IPS DF 6.9 (cell line): ENCODE data around the gene MAP4.

Source experiments
- DNase-seq: peaks from one replicate; pipeline ENCODE4 v3.0.0-alpha.2; 2013; ENCODE audit warnings: low read depth, low spot score
- H3K27ac ChIP-seq: one replicate; pipeline ENCODE4 v1.5.1; 2013; ENCODE audit warnings: low read length, control low read depth
- H3K27me3 ChIP-seq: 2 replicates; pipeline ENCODE4 v1.6.1; 2013; ENCODE audit warnings: mild to moderate bottlenecking, low read length; ENCODE audit not compliant: control insufficient read depth, insufficient read depth
- H3K36me3 ChIP-seq: 2 replicates; pipeline ENCODE4 v1.6.1; 2013; ENCODE audit warnings: low read length; ENCODE audit not compliant: control insufficient read depth, insufficient read depth
- H3K4me1 ChIP-seq: 2 replicates; pipeline ENCODE4 v1.6.1; 2013; ENCODE audit warnings: low read length; ENCODE audit not compliant: control insufficient read depth, insufficient read depth
- H3K4me3 ChIP-seq: 2 replicates; pipeline ENCODE4 v1.5.1; 2013; ENCODE audit warnings: mild to moderate bottlenecking, low read length
- H3K9me3 ChIP-seq: 2 replicates; pipeline ENCODE4 v1.6.1; 2013; ENCODE audit warnings: low read length, inconsistent platforms; ENCODE audit not compliant: control insufficient read depth, insufficient read depth
- WGBS: extraction: QIAGEN DNeasy Blood & Tissue Kit; methylation state at CpG from one replicate; pipeline ENCODE4 v1.1.7; 2013; ENCODE audit warnings: mixed read lengths, missing lambda C conversion rate; ENCODE audit not compliant: insufficient read length, insufficient coverage; 5-methylcytosine and 5-hydroxymethylcytosine counted together

The MAP4 gene

DNA sequence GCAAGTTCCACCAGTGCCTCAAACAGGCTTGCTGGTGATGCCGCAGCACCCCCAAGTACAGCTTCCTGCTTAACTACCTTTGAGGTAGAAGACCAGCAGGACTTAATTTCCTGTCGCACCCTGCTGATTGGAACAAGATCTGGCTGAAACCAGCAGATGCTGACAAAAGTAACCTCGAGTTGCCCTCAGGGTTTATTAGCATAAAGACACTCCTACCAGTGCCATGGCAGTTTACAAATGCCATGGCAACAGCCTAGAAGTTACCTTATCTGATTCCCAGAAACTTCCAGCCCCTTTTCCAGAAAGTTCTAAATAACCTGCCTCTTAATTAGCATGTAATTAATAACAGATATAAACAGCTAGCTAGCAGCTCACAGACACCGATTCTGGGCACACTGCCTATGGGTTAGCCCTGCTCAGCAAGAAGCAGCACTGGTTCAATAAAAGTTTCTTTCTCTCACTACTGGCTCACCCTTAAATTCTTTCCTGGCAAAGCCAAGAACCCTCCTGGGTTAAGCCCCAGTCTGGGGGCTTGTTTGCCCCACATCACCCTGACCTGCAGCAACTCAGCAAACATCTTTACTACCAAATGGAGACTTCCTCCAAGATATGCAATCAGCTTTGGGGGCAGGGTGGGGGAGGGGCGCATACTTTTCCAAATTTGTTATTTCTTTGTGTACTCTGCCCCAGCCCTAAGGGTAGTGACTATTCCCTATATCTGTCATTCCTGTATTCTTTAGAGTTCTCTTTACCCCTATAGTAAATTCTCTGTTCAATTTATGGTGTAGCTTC lies 54.2 kb downstream of the MAP4 start:
- no peak overlapping the region for H3K4me3 ChIP-seq
- H3K9me3 ChIP-seq: no peaks in the 10 kb centered on the region
- H3K27ac ChIP-seq: no peak overlapping the region
- H3K4me1 ChIP-seq: peaks cover 2% of the 10 kb centered on the region; the same call in 1 of the 2 replicates
- no peaks in the 10 kb centered on the region; the same call in 1 of the 2 replicates for H3K27me3 ChIP-seq
- WGBS: no CpG with 5 or more reads among the region's 5 CpGs
- H3K36me3 ChIP-seq: no peaks in the 10 kb centered on the region
- DNase-seq: peak; percentile 22

DNA sequence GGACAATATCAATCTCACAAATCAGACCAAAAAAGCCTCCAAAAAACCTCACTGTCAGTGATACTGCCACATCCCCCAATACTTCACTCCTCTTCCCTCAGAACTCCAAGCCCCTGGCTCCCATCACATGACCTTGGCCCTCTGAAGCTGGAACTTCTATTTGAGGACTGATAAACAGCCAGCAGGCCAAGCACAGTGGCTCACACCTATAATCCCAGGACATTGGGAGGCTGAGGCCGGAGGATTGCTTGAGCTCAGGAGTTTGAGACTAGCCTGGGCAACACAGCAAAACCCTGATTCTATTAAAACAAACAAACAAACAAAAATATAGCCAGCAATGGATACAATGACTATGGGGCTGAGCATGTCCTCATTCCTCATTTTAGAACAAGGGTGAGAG lies 55.2 kb downstream of the MAP4 start:
- peaks cover 2% of the 10 kb centered on the region; the same call in 1 of the 2 replicates for H3K4me1 ChIP-seq
- no peak overlapping the region for H3K4me3 ChIP-seq
- H3K27ac ChIP-seq: no peak overlapping the region
- no CpG with 5 or more reads among the region's 1 CpG for WGBS
- H3K27me3 ChIP-seq: no peaks in the 10 kb centered on the region; the same call in 1 of the 2 replicates
- no peaks in the 10 kb centered on the region for H3K9me3 ChIP-seq
- DNase-seq: no peak
- H3K36me3 ChIP-seq: no peaks in the 10 kb centered on the region

DNA sequence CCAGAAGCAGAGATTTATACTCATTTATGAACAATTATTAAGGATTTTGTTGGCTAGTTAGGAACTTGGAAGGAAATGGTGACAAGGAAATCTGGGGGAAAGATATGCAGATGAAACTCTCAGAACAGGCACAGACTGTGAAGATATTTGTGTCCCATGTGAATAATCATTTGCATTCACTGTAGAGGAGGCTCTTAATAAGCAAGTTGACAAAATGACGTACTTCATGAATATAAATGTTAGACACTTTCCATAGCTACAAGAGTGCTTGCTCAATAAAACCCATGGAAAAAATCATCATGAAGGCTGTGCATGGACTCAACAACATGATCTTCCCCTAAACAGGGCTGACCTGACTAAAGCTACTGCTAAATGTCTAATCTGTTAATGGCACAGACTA lies 59.7 kb downstream of the MAP4 start:
- no CpG with 5 or more reads among the region's 1 CpG for WGBS
- H3K9me3 ChIP-seq: no peaks in the 10 kb centered on the region
- no peaks in the 10 kb centered on the region for H3K36me3 ChIP-seq
- no peak overlapping the region for H3K4me3 ChIP-seq
- no peaks in the 10 kb centered on the region; the same call in 1 of the 2 replicates for H3K27me3 ChIP-seq
- no peak for DNase-seq
- no peaks in the 10 kb centered on the region; the same call in 1 of the 2 replicates for H3K4me1 ChIP-seq
- no peak overlapping the region for H3K27ac ChIP-seq

DNA sequence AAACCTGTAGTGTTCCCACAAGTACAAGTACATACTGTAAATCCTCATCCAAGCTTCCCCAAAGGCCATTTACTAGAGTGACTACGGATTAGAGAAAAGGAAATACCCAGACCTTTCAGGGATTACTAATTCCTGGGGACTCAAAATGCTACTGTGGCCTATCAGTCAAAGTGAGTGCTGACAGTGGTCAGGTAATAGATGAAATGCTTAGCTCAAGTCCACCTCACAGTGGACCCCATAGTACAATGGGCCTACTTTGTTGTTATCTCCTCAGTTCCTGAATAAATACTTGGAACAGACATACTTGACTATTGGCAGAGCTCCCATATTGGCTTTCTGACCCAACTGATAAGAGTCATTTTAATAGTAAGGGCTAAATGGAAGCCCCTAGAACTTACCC lies 61.6 kb downstream of the MAP4 start:
- H3K9me3 ChIP-seq: no peaks in the 10 kb centered on the region
- H3K27me3 ChIP-seq: no peaks in the 10 kb centered on the region; the same call in 1 of the 2 replicates
- no CpG with 5 or more reads among the region's 1 CpG for WGBS
- no peak overlapping the region for H3K4me3 ChIP-seq
- DNase-seq: no peak
- H3K27ac ChIP-seq: no peak overlapping the region
- H3K36me3 ChIP-seq: no peaks in the 10 kb centered on the region
- H3K4me1 ChIP-seq: no peaks in the 10 kb centered on the region

DNA sequence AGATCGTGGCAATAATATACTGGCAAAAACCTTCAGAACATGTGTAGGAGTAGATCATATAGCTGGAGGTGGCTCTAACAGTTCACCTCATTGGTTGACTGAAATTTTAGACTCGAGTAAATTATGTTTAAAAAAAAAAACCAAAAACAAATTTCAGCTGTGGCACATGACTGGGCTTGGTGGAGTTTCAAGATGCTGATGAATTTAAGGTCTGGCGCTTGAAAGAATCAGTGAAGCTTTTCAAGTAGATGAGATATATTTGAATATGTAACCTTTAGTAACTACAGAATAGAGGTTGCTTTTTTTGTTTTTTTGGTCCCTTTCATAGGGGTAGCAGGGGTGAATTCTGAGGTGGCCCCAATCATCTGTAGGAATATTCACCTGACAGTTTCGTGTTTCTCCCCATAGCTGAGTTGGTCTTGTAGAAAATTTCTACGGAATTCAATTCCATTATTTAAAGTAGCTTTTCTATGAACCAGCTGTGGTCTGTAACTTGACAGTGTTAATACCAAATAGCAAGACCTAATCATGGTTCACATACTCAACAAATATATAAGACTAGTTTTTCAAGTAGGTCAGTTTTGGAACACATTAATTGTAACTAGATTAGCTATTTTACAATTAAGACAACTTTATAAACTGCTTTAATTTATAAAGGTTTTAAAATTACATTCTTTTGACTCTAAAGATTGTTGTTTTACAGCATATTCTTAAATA lies 65.6 kb downstream of the MAP4 start:
- H3K36me3 ChIP-seq: no peaks in the 10 kb centered on the region
- H3K27me3 ChIP-seq: no peaks in the 10 kb centered on the region
- H3K4me1 ChIP-seq: no peaks in the 10 kb centered on the region
- H3K27ac ChIP-seq: no peak overlapping the region
- DNase-seq: no peak
- H3K4me3 ChIP-seq: no peak overlapping the region
- H3K9me3 ChIP-seq: no peaks in the 10 kb centered on the region
- WGBS: no CpG with 5 or more reads among the region's 5 CpGs

DNA sequence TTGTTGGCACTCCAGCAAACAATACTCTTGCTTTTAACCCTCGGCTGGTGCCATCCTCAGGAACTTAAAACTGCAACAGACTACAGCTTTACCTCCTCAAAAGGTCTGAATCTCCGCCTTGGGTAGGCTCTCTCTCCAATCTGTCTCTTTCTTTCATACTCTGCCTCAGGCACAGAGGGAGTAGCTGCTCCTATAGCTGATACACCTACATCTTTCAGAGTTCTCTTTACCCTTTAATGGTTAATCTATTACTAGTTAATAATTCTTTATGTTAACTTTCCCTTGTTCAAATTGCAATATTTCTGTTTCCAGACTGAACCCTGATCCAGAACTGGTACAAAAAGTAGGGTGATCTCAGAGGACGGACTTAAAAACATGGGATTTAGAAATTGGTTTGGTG lies 66.2 kb downstream of the MAP4 start:
- Histone ChIP-seq H3K4me3 (no peak overlapping the region), H3K9me3 (no peaks in the 10 kb centered on the region), H3K4me1 (no peaks in the 10 kb centered on the region), H3K36me3 (no peaks in the 10 kb centered on the region), H3K27me3 (no peaks in the 10 kb centered on the region), H3K27ac (no peak overlapping the region)
- no CpG with 5 or more reads among the region's 3 CpGs for WGBS
- no peak for DNase-seq

DNA sequence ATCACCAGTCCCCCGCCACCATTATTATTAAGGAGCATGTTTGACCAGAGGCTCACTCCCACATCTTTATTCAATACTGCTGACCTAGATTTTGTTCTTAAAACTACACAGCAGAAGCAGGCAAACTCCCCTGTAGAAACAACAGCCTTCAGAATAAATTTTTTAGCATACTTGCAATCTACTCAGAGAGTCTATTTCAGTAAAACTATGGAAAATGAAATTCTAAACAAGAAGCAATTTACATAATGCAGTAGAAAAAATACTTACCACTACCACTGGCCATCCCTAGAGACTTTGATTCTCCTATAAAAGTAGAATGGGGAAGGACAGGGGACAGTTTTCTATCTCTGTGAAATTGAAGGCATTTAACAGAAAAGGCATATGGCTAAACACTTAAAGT lies 76.0 kb downstream of the MAP4 start:
- Histone ChIP-seq H3K9me3 (no peaks in the 10 kb centered on the region), H3K27ac (no peak overlapping the region), H3K4me1 (no peaks in the 10 kb centered on the region), H3K36me3 (no peaks in the 10 kb centered on the region), H3K4me3 (no peak overlapping the region), H3K27me3 (no peaks in the 10 kb centered on the region)
- WGBS: no CpG with 5 or more reads among the region's 1 CpG
- no peak for DNase-seq

DNA sequence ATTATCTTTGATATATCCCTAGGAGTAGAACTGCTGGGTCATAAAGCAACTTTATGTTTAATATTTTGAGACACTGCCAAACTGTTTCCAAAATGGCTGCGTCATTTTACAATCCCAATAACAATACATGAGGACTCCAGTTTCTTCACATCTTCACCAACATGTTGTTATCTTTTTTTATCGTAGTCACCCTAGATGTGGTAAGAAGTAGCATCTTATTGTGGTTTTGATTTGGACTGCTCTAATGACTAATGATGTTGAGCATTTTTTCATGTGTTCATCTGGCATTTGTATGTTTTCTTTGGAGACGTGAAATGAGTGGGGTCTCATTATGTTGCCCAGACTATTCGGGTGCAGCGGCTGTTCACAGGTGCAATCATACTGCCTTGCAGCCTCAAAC lies 83.8 kb downstream of the MAP4 start:
- no peaks in the 10 kb centered on the region for H3K4me1 ChIP-seq
- WGBS: no CpG with 5 or more reads among the region's 5 CpGs
- no peak for DNase-seq

DNA sequence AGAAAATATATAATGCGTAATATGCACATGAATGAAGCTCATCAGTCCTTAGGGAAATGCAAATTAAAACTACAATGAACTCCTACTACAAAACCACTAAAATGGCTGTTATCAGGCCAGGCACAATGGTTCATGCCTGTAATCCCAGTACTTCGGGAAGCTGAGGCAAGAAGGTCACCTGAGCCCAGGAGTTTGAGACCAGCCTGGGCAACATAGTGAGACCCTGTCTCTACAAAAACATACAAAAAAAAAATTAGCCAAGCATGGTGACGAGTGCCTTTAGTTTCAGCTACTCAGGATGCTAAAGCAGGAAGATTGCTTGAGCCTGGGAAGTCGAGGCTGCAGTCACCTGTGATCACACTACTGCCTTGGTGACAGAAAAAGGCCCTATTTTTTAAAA lies 85.2 kb downstream of the MAP4 start:
- Histone ChIP-seq H3K27ac (no peak overlapping the region), H3K27me3 (no peaks in the 10 kb centered on the region; the same call in 1 of the 2 replicates), H3K4me1 (no peaks in the 10 kb centered on the region), H3K36me3 (no peaks in the 10 kb centered on the region; the same call in 1 of the 2 replicates), H3K4me3 (no peak overlapping the region), H3K9me3 (no peaks in the 10 kb centered on the region)
- no CpG with 5 or more reads among the region's 4 CpGs for WGBS
- no peak for DNase-seq

More for the DNA sequence above, 83.8 kb downstream of the MAP4 start:
- H3K27me3 ChIP-seq: no peaks in the 10 kb centered on the region
- H3K9me3 ChIP-seq: no peaks in the 10 kb centered on the region
- H3K27ac ChIP-seq: no peak overlapping the region
- no peak overlapping the region for H3K4me3 ChIP-seq
- H3K36me3 ChIP-seq: no peaks in the 10 kb centered on the region; the same call in 1 of the 2 replicates

DNA sequence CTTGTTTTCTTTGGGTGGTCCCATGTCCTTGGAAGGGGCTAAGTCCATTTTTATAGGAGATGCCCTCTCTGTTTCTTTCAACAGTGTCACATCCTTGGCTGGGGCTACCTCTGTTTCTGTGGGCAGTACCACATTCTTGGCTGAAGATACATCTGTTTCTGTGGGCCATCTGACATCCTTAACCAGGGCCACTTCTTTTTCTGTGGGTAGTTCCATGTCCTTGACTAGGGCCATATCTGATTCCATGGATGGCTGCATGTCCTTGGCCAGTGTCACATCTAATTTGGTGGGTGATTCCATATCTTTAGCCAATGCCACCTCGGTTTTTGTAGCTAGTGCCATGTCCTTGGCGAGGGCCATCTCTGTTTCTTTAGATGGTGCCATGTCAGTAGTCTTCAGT lies 99.5 kb downstream of the MAP4 start:
- H3K27ac ChIP-seq: no peak overlapping the region
- no peak overlapping the region for H3K4me3 ChIP-seq
- H3K4me1 ChIP-seq: no peaks in the 10 kb centered on the region
- H3K9me3 ChIP-seq: no peaks in the 10 kb centered on the region
- peaks cover 3% of the 10 kb centered on the region; the same call in 1 of the 2 replicates for H3K36me3 ChIP-seq
- no CpG with 5 or more reads among the region's 2 CpGs for WGBS
- H3K27me3 ChIP-seq: no peaks in the 10 kb centered on the region
- no peak for DNase-seq
